Measurements from ENCODE around the gene TRAF4.
"Not testable (repeated sequence)": the region's sequence is repeated elsewhere in the genome, so short reads cannot be mapped to it uniquely, and the experiment has no call there.

DNA sequence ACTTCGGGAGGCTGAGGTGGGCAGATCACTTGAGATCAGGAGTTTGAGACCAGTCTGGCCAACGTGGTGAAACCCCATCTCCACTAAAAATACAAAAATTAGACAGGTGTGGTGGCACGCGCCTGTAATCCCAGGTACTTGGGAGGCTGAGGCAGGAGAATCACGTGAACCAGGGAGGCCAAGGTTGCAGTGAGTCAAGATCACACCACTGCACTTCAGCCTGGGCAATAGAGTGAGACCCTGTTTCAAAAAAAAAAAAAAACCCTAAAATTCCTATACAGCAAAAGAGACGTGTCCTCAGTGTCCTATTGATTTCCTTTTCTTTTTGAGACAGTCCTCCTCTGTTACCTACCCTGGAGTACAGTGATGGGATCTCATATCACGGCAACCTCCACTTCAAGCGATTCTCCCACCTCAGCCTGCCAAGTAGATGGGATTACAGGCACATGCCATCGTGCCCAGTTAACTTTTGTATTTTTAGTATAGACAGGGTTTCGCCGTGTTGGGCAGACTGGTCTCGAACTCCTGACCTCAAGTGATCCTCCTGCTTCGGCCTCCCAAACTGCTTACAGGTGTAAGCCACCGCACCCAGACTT, 51.1 kb downstream of the TRAF4 start:
- TF ChIP-seq, protein P1, sequence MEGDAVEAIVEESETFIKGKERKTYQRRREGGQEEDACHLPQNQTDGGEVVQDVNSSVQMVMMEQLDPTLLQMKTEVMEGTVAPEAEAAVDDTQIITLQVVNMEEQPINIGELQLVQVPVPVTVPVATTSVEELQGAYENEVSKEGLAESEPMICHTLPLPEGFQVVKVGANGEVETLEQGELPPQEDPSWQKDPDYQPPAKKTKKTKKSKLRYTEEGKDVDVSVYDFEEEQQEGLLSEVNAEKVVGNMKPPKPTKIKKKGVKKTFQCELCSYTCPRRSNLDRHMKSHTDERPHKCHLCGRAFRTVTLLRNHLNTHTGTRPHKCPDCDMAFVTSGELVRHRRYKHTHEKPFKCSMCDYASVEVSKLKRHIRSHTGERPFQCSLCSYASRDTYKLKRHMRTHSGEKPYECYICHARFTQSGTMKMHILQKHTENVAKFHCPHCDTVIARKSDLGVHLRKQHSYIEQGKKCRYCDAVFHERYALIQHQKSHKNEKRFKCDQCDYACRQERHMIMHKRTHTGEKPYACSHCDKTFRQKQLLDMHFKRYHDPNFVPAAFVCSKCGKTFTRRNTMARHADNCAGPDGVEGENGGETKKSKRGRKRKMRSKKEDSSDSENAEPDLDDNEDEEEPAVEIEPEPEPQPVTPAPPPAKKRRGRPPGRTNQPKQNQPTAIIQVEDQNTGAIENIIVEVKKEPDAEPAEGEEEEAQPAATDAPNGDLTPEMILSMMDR (IDR thresholded peaks at IDR 0.05), result not testable (repeated sequence)
- not testable (repeated sequence) for TF ChIP-seq POLR2AphosphoS5 (IDR thresholded peaks at IDR 0.05)
